ENCODE measurements around the gene BCAS3. TPM values are rescaled to one million over a fixed set of nuclear protein-coding genes. Genes with fewer than 3 reads are reported as not detected.
"Not testable (repeated sequence)": the region's sequence is repeated elsewhere in the genome, so short reads cannot be mapped to it uniquely, and the experiment has no call there.

Gene BCAS3
- total RNA-seq, 1 experiment from 2014 or later, result 12.2 TPM

DNA sequence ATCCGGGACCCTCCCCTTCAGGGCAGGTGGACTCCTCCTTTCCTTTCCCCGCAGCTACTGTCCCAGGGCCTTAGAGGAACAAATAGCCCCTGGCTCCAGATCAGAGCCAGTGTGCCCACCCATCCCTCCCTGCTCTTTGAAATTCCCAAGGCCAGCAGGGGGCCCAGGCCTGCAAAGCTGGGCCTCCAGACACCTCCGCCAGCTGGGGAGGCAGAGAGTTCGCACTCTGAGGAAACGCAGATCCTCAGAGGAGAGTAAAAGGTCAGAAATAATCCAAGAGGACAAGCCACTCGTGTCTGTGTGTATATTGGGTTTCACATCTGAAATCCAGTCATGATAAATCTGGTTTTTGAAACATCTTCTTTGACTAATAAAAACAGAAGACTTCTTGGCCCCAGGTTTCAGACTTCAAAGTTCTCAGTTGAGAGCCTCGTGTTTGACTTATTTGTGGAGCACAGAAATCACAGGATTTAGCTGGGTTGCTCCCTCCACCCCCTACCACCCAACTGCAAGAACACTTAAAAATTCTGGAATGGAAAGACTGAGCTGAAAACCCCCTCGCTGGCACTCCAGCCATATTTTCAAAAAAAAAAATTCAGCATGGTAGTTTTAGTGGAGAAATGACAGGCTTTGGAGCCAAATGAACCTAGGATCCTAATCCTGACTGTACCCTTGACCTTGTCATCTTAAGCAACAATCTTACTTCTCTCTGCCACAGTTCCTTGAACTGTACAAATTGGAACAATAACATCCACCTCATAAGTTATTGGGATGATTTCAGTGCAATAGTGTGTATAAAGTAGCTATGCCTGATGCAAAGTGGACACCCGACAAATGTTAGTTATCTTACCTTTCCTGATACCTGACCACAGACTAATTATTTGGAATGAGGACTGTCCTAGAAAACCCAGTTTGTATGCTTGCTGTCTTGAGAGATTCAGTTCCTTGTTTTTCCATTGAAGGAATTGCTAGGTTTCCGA is 677.5 kb downstream of the BCAS3 start:
- Histone ChIP-seq H3K27me3 (no peaks in the 10 kb centered on the region), H3K36me3 (no peaks in the 10 kb centered on the region), H3K4me3 (no peak overlapping the region), H3K9me3 (no peaks in the 10 kb centered on the region)
- no peak for DNase-seq

DNA sequence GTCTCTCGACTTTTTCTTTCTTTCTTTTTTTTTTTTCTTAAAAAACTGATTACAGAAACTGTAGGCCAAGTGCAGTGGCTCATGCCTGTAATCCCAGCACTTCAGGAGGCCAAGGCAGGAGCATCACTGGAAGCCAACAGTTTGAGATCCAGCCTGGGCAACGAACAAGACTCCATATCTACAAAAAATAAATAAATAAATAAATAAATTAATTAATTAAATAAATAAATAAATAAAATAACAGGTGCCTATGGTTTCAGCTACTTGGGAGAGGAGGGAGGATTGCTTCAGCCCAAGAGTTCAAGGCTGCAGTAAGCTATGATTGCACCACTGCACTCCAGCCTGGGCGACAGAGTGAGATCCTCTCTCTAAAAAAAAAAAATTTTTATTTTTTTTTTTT is 679.4 kb downstream of the BCAS3 start:
- H3K27me3 ChIP-seq, H3K36me3 ChIP-seq, DNase-seq, H3K9me3 ChIP-seq, H3K4me3 ChIP-seq: not testable (repeated sequence)

DNA sequence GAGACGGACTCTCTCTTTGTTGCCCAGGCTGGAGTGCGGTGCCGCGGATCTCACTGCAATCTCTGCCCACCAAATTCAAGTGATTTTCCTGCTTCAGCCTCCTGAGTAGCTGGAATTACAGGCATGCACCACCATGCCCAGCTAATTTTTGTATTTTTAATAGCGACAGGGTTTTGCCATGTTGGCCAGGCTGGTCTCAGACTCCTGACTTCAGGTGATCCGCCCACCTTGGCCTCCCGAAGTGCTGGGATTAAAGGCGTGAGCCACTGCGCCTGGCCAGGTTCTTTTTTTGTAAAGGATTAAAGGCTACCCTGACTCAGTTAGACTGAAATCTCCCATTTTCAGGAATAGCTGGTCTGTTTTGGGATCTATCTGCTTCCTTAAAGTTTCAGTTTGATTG is 681.9 kb downstream of the BCAS3 start:
- DNase-seq, H3K9me3 ChIP-seq, H3K4me3 ChIP-seq, H3K27me3 ChIP-seq, H3K36me3 ChIP-seq: not testable (repeated sequence)

DNA sequence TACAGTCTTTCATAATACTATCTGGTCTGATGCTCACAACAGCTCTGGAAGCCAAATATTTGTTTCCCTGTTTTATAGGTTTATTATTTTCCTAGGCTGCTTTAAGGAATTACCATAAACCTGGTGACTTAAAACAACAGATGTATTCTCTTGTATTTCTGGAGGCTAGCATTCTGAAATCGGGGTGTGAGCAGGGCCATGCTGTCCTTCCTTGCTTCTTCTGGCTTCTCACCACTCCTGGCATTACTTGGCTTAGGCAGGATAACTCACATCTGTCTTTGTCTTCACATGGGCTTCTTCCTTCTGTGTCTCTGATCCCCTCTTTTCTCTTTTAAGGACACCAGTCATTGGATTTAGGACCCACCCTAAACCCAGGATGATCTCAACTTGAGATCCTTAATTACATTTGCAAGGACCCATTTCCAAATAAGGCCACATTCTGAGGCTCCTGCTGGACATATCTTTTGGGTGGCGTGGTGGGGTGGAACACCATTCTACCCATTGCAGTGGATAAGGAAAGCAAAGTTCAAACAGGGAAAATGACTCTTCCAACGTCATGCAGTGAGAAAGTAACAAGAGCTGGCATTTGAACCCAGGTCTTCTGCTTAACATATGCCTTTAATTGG is 682.8 kb downstream of the BCAS3 start:
- H3K36me3 ChIP-seq, result no peaks in the 10 kb centered on the region
- H3K9me3 ChIP-seq, result no peaks in the 10 kb centered on the region
- DNase-seq, result no peak
- no peak overlapping the region for H3K4me3 ChIP-seq
- H3K27me3 ChIP-seq, result no peaks in the 10 kb centered on the region

DNA sequence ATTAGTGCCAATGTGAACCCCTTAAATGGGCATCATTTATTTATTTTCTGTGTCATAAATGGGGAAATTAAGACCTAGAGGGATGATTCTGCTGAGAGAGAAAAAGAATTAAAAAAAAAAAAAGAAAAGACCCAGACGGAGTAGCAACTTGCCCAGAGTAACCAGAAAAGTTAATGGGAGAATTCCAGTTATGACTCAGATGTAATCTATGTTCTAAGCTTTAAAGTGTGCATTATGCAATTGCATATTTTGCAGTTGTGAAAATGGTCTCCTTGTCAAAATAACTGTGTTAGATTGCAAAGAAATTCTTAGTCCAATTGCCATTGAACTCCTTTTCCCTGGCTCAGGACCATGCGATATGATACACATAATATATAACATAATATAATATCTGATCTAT is 683.4 kb downstream of the BCAS3 start:
- no peaks in the 10 kb centered on the region for H3K36me3 ChIP-seq
- H3K4me3 ChIP-seq, result no peak overlapping the region
- H3K9me3 ChIP-seq, result no peaks in the 10 kb centered on the region
- H3K27me3 ChIP-seq, result no peaks in the 10 kb centered on the region
- no peak for DNase-seq

DNA sequence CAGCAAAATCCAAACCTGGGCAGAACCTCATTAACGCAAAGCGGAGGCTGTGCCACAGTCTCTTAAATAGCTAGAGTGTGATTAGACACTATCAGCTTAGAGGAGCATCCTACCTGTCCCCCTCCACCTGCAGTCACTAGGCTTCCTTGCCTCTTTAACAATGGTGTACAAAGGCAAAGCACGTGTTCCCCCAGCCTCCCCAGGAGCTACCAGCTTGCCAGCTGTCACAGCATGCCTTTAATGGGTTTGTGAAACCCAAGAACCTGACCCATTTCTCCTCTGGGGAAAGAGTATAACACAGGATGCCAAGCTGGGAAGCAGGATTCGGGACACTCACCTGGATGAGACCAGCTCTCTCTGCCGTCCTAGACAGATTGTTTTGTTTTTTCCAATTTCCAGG is 684.7 kb downstream of the BCAS3 start:
- no peaks in the 10 kb centered on the region for H3K36me3 ChIP-seq
- H3K4me3 ChIP-seq, result no peak overlapping the region
- H3K27me3 ChIP-seq, result no peaks in the 10 kb centered on the region
- H3K9me3 ChIP-seq, result no peaks in the 10 kb centered on the region
- DNase-seq, result no peak

DNA sequence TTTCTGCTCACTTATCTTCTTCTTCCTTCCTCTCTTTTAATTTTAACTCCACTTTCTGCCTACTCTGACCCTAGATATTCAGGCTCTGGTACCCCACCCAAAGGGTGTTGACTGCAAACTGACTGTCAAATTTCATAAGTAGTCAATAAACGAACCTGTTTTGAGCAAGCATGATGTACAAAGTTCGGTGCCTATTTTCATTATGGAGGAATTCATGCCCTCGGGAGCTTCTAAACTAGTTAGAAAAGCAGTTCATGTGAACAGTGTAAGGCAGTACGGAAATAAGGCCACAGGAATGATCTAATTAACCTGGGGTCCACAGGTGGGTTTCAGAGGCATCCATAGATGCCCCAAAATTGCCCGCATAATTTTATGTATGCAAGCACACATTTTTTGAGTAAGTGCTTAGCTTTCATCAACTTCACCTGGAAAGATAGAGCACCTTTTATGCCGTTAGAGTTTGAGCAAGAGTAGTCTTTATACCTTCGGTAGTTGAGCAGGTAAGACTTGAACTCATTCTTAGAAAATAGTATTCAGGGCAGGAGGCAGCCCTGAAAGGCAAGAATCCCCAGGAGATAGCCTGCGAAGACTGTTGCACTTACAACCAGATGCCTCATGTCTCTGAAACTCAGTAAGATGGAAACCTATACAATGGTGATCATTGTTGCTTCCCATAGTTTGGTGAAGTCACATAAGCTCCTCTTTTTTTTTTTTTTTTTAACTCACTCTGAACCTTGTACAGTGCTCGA is 685.4 kb downstream of the BCAS3 start:
- no peaks in the 10 kb centered on the region for H3K9me3 ChIP-seq
- H3K27me3 ChIP-seq, result no peaks in the 10 kb centered on the region
- DNase-seq, result no peak
- no peak overlapping the region for H3K4me3 ChIP-seq
- H3K36me3 ChIP-seq, result no peaks in the 10 kb centered on the region

DNA sequence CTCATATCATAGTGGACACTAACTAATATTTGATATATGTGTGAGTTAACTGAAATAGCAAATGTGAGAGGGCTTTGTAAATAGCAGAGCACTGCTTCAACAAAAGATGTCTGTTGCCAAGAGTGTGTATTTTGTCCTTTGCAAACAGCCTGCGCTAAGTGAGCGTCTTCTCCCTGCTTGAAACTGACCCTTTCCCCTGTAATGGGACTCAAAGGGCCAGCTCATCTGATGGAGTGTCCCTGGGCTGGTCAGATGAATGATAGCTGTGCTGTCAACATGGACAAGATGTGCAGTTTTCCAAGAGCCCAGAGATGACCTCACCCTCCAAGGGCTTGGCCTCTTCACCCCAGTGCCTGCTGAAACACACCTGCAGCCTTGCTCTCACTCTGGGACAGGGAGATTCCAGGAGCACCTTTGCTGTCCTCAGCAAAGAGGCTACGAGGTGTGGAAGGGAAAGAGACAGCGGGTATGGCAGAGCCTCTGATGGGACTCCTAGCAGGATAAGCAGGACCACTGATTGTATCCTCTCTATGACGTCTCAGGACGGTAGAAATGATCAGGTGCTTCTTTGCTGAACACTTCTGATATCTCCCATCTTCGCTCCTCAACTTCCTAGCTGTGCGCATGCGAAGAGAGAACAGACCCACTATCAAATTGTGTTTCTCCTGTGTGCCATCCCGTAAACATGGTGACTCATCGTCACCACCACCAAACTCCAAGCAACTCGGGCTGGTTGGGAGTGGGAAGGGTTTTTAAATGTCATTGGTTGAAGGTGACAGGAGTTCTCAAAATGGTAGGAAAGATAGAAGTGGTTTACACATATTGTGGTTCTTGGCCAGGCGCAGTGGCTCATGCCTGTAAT is 686.2 kb downstream of the BCAS3 start:
- Histone ChIP-seq H3K9me3 (no peaks in the 10 kb centered on the region), H3K4me3 (no peak overlapping the region), H3K27me3 (no peaks in the 10 kb centered on the region), H3K36me3 (no peaks in the 10 kb centered on the region)
- no peak for DNase-seq

DNA sequence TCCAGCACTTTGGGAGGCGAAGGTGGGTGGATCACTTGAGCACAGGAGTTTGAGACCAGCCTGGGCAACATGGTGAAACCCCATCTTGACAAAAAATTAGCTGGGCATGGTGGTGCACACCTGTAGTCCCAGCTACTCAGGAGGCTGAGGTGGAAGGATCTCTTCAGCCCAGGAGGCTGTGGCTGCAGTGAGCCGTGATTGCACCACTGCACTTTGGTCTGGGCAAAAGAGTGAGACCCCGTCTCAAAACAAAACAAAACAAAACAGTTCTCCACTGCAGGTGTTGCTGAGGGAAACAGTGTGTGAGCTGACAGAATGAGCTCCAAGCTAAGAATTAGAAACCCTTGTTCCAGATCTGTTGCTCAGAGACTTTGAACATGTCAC is 686.8 kb downstream of the BCAS3 start:
- Histone ChIP-seq H3K36me3 (no peaks in the 10 kb centered on the region), H3K9me3 (no peaks in the 10 kb centered on the region), H3K4me3 (no peak overlapping the region), H3K27me3 (no peaks in the 10 kb centered on the region)
- DNase-seq, result no peak

DNA sequence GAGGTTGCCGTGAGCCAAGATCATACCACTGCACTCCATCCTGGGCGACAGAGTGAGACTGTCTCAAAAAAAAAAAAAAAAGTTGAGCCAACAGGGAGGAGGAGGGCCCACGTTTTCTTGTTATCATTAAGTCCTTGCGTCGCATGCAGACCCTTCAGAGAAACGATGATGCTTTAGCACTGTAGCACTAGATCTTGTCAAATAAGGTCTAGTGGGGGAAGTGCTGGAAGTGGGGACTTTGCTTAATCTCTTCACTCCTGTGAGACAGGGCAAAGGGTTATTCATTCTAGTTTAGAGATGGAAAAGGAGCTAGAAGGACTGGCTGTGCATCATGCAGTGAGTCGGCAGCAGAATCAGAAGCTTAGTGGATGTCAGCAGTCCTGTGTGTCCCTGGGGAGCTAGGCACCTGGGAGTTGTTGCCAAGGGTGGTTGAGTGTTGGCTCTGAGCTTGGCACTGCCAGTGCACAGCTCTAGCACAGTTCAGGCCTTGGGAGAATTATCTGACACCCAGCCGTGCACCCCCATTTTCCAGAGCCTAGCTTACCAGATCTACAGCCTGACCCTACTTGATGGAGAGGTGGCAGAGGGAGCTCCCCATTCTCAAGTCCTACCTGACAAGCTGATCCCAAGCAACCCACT is 688.5 kb downstream of the BCAS3 start:
- no peaks in the 10 kb centered on the region for H3K9me3 ChIP-seq
- no peaks in the 10 kb centered on the region for H3K27me3 ChIP-seq
- no peaks in the 10 kb centered on the region for H3K36me3 ChIP-seq
- DNase-seq, result no peak
- H3K4me3 ChIP-seq, result no peak overlapping the region

DNA sequence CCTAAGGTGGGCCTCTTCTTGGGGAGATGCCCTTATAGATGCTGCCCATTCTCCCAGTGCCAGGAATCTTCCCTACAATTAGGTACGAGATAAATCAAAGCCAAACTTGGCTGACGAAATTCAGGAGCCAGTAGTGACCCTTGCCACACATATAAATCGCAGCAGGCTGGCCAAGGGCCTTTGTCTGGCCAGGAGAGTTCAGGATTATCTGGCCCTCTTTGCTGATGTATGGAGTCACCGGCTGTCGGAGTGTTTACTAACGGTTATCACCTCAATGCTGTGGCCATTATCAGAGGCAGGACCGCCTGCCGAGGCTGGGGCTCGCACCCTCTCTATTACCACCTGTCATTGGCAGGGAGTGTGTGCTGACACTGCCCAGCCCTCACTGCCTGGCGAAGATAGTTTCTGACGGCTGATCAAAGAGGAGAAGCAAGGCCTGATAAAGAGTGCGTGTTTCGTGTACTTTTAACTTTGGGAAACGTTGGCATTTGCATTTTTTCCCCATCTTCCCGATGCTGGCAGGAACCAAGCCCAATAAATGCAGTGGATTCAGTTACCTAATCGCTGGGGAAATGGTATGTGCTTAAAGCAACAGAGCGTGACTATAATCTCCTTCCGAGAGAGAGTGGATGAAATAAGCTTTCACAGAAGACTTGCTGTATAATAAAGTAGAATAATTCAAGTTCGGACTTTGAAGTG is 689.2 kb downstream of the BCAS3 start:
- DNase-seq, result no peak
- Histone ChIP-seq H3K4me3 (no peak overlapping the region), H3K27me3 (no peaks in the 10 kb centered on the region), H3K36me3 (no peaks in the 10 kb centered on the region), H3K9me3 (no peaks in the 10 kb centered on the region)

DNA sequence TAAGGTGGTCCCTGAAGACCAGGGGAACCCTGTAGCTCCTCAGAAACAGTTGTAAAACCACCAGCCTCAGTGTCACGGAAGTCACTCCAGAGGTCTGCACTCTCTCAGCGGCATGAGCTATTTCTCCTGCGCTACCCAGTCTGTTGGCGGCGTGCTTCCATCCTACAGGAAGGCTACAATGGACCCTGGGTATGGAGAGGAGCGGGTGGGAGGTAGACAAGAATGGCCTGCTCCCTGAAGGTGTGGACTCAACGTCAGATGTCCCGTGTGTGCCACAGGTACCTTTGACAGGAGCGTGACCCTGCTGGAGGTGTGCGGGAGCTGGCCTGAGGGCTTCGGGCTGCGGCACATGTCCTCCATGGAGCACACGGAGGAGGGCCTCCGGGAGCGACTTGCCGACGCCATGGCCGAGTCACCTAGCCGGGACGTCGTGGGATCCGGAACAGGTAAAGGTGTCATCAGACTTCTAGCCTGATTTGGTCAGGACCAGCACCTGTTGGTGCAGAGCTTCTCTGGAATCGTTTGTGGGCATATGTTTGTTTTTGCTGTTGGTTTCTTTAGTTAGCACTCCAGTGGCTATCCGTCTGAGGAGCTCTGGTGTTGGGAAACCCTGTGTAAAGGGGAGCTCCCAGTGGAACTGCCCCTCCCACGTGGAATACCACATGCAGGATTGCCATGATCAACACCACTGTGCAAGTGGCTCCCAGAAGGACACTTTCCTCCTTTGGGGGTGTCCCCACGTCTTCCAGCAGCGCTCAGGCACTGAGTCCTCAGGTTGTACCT is 690.6 kb downstream of the BCAS3 start:
- H3K9me3 ChIP-seq, result no peaks in the 10 kb centered on the region
- DNase-seq, result no peak
- H3K27me3 ChIP-seq, result no peaks in the 10 kb centered on the region
- no peak overlapping the region for H3K4me3 ChIP-seq
- H3K36me3 ChIP-seq, result no peaks in the 10 kb centered on the region

DNA sequence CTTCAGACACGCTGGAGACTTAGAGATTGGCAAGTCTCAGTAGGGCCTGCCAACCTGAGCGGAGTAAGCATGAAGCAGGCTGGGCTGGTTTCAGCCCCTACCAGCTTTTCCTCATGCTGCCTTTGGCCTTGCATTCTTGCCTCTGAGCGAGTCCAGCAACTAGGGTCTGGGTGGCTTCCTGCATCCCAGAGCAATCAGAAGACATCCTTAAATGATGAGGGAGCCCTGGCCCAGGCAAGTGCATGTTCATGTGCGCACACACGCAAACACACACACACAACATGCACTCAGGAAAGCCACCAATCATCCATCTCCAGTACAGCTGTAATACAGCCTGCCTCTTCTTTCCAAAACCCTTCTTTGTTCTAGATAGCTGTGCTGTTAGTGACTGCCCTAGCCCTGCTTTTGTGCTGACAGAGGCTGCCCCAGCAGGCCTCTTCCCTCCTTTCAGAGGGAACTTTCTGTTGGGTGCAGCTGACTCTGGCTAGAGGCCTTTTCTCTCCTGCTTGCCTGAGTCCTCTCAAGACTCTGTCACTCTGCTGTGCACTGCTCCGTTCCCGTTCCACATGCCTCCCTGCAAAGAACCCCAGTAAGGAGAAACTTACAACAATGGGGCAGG is 691.3 kb downstream of the BCAS3 start:
- Histone ChIP-seq H3K9me3 (no peaks in the 10 kb centered on the region), H3K4me3 (no peak overlapping the region), H3K36me3 (no peaks in the 10 kb centered on the region), H3K27me3 (no peaks in the 10 kb centered on the region)
- no peak for DNase-seq

DNA sequence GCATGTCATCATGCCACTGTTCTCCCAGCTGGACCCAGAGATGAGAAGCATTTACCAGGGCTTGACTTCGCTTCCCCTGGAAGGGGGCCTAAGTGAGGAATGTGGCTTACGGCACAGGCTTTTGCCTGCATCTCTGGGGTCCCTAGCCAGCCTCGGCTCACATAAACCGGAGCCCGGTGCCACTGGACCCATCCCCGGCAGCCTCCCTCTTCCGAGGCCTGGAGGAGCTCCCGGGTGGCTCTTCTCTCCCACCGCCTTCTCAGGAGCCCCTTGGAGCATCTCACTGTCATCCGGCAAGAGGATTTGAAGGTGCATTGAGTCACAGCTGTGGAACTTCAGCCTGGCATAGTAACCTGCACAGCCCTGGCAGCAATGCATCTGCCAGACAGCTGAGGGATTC is 692.1 kb downstream of the BCAS3 start:
- H3K9me3 ChIP-seq, result no peaks in the 10 kb centered on the region

DNA sequence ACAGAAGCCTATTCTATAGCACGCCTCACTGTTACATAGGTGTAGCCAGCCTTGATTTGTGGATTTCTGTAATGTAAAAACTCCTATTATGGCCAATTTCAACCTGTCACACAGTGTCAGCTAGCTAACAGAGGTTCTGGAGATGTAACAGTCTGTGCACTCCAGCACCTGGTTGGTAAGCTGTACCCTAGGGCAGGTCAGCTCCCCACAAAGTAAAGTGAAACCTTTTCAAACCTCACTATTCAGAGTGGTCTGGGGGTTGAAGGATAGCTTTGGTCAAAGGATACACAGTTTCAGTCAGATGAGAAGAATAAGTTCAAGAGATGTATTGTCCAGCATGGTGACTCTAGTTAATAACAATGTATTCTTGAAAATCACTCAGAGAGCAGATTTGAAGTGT is 693.5 kb downstream of the BCAS3 start:
- H3K27me3 ChIP-seq, result no peaks in the 10 kb centered on the region
- no peaks in the 10 kb centered on the region for H3K36me3 ChIP-seq
- DNase-seq, result no peak
- H3K9me3 ChIP-seq, result no peaks in the 10 kb centered on the region
- no peak overlapping the region for H3K4me3 ChIP-seq

More for the DNA sequence above, 692.1 kb downstream of the BCAS3 start:
- H3K4me3 ChIP-seq, result no peak overlapping the region
- no peaks in the 10 kb centered on the region for H3K36me3 ChIP-seq
- no peak for DNase-seq
- H3K27me3 ChIP-seq, result no peaks in the 10 kb centered on the region

All from MG63 (cell line).